ENCODE data around the gene CYP2C8.
"Not testable (repeated sequence)": the region's sequence is repeated elsewhere in the genome, so short reads cannot be mapped to it uniquely, and the experiment has no call there.

Gene CYP2C8

GRCh38 chr10:95069286-95069685, at the start of gene CYP2C8:
Gene CYP2C8 (minus strand): TSS chr10:95069497. CDS start chr10:95069402, 95 bp downstream.
- DNase-seq, result no peak

DNA sequence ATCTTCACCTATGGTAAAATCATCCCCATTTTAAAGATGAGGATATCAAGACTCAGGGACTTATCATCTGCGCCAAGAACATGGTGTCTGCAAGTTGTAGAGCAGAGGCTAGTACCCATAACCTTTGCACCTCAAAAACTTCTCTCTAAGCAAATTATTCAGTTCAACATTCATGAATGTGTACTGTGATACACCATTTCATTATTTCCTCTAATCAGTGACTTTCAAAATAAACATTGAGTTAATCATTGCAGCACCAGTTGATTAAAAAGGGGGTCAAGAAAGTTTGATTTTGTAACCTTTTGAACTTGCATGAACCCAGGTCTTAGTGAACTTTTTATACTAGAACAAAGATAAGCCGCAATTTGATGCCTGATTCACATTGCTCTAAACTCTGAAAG, 47.6 kb upstream of the CYP2C8 start:
- DNase-seq, result no peak

- DNase-seq, result not testable (repeated sequence)
Measured at GRCh38 chr10:95110823-95111222, 41.5 kb upstream of the CYP2C8 start.

GRCh38 chr10:95097805-95098204, 28.5 kb upstream of the CYP2C8 start:
- DNase-seq, result no peak

DNA sequence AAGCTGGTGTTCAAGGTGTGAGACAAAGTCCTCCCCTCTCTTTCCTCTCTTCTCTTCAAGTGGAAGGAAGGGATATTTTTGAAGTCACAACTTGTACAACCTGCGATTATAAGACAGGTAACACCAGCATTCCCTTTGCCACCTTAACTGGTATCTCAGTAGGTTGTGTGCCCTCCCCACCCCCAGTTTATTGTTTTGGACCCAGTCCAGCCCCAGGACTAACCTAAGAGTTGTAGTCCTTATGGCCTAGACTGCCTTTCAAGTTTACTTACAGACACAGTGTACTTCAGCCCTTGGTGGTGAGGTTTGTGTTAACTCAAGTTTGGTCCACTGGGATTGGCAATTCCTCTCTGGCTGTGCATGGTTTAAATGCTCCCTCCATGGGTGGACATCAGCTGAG, 26.8 kb upstream of the CYP2C8 start:
- DNase-seq, result no peak

- DNase-seq, result not testable (repeated sequence)
Measured at GRCh38 chr10:95079626-95080025, 10.3 kb upstream of the CYP2C8 start.

- DNase-seq, result no peak
Measured at GRCh38 chr10:95077556-95077955, 8.3 kb upstream of the CYP2C8 start.

- DNase-seq, result no peak
Measured at GRCh38 chr10:95071107-95071660, 1.9 kb upstream of the CYP2C8 start.

DNA sequence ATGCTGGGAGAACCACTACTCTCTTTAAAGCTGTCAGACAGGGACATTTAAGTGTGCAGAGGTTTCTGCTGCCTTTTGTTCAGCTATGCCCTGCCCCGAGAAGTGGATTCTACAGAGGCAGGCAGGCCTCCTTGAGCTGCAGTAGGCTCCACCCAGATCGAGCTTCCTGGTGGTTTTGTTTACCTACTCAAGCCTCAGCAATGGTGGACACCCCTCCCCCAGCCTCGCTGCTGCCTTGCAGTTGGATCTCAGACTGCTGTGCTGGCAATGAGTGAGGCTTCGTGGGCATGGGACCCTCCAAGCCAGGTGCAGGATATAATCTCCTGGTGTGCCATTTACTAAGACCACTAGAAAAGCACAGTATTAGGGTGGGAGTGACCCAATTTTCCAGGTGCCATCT, 5.2 kb downstream of the CYP2C8 start:
- not testable (repeated sequence) for DNase-seq

DNA sequence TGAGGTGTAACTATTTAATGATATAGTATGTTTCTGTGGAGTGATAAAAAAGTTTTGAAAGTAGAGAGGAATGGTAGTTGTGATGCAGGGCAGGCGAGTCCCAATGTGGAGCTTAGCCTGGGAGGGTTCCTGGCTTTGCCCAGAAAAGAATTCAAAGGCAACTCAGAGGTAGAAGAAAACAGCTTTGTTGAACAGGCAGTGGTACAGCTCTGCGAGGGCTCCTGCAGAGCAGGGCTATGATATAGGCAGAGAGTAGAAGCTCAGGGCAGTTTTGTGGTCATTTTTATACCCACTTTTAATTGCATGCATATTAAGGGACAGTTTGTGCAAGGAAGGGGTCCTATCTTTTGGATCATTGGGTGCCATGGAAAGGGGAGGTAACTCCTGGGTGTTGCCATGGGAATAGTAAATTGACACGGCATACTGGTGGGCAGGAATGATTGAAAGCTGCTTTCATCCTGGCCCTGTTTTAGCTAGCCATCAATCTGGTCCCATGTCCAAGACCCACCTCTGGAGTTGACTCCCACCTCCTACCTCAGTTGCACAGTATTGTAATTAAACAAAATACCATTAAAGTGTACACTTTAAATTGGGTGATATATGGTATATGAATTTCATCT, 12.4 kb downstream of the CYP2C8 start:
- no peak for DNase-seq

DNA sequence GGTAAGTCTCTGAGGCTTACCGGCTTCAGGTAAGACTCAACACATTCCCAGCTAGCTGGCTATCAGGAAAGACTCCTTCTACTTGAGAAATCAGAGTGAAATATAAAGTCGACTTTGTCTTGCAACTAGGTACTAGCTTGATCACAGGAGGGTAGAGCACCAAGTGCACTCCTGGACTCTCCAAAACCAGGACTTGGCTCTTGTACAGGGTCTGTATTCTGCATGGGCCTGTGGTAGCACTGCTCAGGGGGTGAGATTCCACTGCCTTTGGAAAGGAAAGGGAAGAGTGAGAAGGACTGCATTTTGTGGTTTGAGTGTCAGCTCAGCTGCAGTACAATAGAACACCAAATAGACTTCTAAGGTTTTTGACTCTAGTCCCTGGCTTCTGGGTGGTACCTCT, 19.4 kb downstream of the CYP2C8 start:
- no peak for DNase-seq

GRCh38 chr10:95048206-95048605, 21.1 kb downstream of the CYP2C8 start:
- no peak for DNase-seq

DNA sequence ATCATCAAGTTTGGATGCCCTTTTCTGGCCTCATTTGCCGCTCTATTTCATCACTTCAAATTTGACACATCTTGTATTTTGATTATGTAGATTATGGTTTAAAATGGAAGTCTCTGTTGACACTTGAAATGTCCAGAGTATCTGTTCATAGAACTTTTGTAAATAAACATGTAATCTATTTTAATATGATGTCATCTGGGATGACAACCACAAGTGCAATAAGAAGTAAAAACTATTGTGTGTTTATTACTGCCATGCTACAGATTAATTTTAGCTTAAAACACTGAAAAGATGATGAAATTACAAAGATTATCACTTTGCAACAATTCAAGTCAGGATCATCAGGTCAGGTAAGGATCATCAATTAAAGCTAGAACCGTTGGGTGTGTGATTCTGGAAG, 30.0 kb downstream of the CYP2C8 start:
- DNase-seq, result no peak

- no peak for DNase-seq
Measured at GRCh38 chr10:95035332-95036295, 33.7 kb downstream of the CYP2C8 start.

GRCh38 chr10:95034401-95034800, 34.9 kb downstream of the CYP2C8 start:
- no peak for DNase-seq

GRCh38 chr10:95031656-95032055, 37.6 kb downstream of the CYP2C8 start:
- DNase-seq, result no peak

DNA sequence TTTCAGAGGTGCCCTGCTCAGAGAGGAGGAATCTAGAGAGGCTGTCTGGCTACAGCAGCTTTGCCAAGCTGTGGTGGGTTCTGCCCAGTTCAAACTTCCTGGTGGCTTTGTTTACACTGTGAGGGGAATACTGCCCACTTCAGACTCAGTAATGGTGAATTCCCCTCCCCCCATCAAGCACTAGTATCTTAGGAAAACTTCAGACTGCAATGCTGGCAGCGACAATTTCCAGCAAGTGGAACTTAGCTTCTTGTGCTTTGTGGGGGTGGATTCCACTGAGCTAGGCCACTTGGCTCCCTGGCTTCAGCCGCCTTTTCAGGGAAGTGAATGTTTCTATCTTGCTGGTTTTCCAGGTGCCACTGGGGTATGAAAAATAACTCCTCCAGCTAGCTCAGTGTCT, 42.8 kb downstream of the CYP2C8 start:
- no peak for DNase-seq

DNA sequence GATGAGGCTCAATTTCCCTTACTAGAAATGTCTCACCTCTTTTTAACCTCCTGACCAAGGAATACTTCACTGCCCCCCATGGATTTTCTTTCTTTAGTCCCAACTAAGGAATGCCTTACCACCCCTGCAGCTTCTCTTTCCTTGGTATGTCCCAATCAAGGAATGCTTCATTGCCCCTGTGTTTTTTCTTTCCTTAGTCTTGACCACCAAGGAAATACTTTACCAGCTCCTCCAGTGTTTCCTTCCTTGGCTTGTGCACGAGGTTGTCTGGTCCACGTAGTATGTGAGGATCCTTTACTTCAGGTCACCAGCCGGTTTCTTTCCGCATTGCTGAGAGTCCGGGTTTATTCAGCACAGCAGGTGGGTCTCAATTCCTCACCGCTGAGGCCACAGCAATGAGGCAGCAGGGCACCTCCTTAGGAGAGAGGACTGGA, 71.5 kb downstream of the CYP2C8 start:
- no peak for DNase-seq

DNA sequence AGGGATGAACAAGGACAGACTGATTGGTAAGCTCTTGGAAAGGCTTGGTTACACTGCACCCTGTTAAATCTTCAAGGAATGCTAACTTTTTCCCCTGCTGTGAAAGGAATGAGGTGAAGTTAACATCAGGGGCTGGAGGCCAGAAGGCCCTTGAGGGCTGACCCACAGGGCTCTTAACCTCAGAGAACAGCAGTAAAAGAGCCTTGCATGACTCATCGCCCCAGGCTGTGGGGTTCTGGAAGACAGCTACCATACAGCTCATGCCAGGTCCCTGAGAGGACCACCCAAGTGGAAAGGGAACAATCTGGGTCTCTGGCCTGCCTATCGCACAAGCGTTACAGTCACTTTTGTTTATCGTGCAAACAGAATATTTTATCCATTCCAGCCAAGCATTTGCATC, 76.5 kb downstream of the CYP2C8 start:
- DNase-seq, result no peak

- no peak for DNase-seq
Measured at GRCh38 chr10:94991243-94991888, 77.9 kb downstream of the CYP2C8 start.

DNA sequence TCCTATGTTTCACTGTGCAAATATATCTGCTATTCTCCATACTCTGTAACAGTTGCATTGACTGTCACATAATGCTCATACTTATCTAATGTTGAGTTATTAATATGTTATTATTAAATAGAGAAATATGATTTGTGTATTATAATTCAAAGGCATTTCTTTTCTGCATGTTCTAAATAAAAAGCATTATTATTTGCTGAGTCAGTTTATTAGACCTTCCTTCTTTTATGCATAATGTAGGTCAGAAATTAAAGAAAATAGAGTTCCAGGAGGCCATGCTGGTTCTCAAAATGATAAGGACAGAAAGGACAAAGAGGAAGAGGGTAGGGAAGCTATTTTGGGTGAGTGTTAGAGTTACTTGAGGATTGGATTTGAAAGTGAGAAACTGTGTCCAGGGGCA, 80.1 kb downstream of the CYP2C8 start:
- no peak for DNase-seq

Measured in hematopoietic multipotent progenitor cell treated with erythropoietin and hydrocortisone succinate and interleukin-3 and kit ligand, for 8 days (in vitro differentiated cells).